ENCODE data around the gene RNF186.

Gene RNF186

GRCh38 chr1:19780267-19780877 lies 34.7 kb downstream of the RNF186 start:
- H3K9ac ChIP-seq: no peak overlapping the region
- H3K79me2 ChIP-seq: no peaks in the 10 kb centered on the region
- no peak for TF ChIP-seq CTCF (IDR thresholded peaks at IDR 0.05)
- no peak overlapping the region for H3K27ac ChIP-seq
- no peaks in the 10 kb centered on the region for H3K4me1 ChIP-seq
- H3K4me2 ChIP-seq (ENCODE audit: low read length): no peak overlapping the region
- H2AFZ ChIP-seq: no peak overlapping the region
- no peaks in the 10 kb centered on the region for H3K36me3 ChIP-seq (ENCODE audit: control insufficient read depth, insufficient read depth, low read length)
- no peak overlapping the region for H3K4me3 ChIP-seq (ENCODE audit: low read depth, low read length)
- H3K9me3 ChIP-seq (ENCODE audit: control insufficient read depth, low read length): no peaks in the 10 kb centered on the region
- no peaks in the 10 kb centered on the region for H3K27me3 ChIP-seq (ENCODE audit: control insufficient read depth, insufficient read depth, low read length)

DNA sequence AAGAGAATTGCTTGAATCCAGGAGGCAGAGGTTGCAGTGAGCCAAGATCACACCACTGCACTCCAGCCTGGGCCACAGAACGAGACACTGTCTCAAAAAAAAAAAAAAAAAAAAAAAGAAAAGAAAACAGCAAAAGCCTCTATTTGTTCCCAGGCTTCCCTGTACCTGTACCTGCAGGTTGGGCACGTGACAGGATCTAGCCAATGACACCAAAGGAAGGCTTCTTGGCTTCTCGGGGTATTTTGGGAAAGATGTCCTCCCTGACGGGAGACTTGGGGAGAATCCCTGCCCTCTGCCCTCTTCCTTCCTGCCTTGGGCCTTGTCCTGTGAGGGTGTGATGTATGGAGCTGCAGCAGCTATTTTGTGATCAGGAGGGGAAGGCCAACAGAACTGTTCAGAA lies 38.1 kb downstream of the RNF186 start:
- Histone ChIP-seq H3K36me3 (ENCODE audit: control insufficient read depth, insufficient read depth, low read length) (no peaks in the 10 kb centered on the region), H3K4me3 (ENCODE audit: low read depth, low read length) (no peak overlapping the region), H3K9ac (no peak overlapping the region), H3K9me3 (ENCODE audit: control insufficient read depth, low read length) (no peaks in the 10 kb centered on the region), H3K79me2 (no peaks in the 10 kb centered on the region), H3K27ac (no peak overlapping the region), H2AFZ (no peak overlapping the region), H3K4me2 (ENCODE audit: low read length) (no peak overlapping the region), H3K4me1 (no peaks in the 10 kb centered on the region), H3K27me3 (ENCODE audit: control insufficient read depth, insufficient read depth, low read length) (no peaks in the 10 kb centered on the region)
- no peak for TF ChIP-seq CTCF (IDR thresholded peaks at IDR 0.05)

DNA sequence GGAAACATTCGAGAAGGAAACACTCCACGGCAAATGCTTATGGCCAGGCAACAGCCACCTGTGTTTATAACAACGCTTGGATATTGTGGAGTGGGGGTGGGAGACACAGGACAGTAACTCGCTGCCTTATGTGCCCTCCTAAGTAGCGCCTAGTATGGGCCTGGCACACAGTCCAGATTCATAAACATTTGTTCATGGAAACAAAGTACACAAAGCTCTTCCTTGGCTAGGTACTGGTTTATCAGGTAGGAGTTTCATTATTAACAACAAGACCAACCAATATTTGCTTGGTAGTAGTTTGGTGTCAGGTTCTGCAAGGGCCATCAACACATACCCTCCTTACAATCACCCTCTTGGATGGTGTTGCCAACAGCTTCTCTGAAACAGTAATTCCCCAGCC lies 38.8 kb downstream of the RNF186 start:
- no peaks in the 10 kb centered on the region for H3K4me1 ChIP-seq
- H3K9me3 ChIP-seq (ENCODE audit: control insufficient read depth, low read length): no peaks in the 10 kb centered on the region
- H2AFZ ChIP-seq: no peak overlapping the region
- no peaks in the 10 kb centered on the region for H3K36me3 ChIP-seq (ENCODE audit: control insufficient read depth, insufficient read depth, low read length)
- no peak overlapping the region for H3K4me3 ChIP-seq (ENCODE audit: low read depth, low read length)
- no peaks in the 10 kb centered on the region for H3K79me2 ChIP-seq
- no peak overlapping the region for H3K27ac ChIP-seq
- no peak overlapping the region for H3K9ac ChIP-seq
- no peaks in the 10 kb centered on the region for H3K27me3 ChIP-seq (ENCODE audit: control insufficient read depth, insufficient read depth, low read length)
- no peak for TF ChIP-seq CTCF (IDR thresholded peaks at IDR 0.05)
- no peak overlapping the region for H3K4me2 ChIP-seq (ENCODE audit: low read length)

- Histone ChIP-seq H3K4me3 (ENCODE audit: low read depth, low read length) (no peak overlapping the region), H3K4me1 (no peaks in the 10 kb centered on the region), H3K9me3 (ENCODE audit: control insufficient read depth, low read length) (no peaks in the 10 kb centered on the region), H3K27ac (no peak overlapping the region), H3K9ac (no peak overlapping the region), H3K79me2 (no peaks in the 10 kb centered on the region), H3K27me3 (ENCODE audit: control insufficient read depth, insufficient read depth, low read length) (no peaks in the 10 kb centered on the region), H3K4me2 (ENCODE audit: low read length) (no peak overlapping the region), H3K36me3 (ENCODE audit: control insufficient read depth, insufficient read depth, low read length) (no peaks in the 10 kb centered on the region), H2AFZ (no peak overlapping the region)
- no peak for TF ChIP-seq CTCF (IDR thresholded peaks at IDR 0.05)
Measured at GRCh38 chr1:19775831-19776230, 39.3 kb downstream of the RNF186 start.

DNA sequence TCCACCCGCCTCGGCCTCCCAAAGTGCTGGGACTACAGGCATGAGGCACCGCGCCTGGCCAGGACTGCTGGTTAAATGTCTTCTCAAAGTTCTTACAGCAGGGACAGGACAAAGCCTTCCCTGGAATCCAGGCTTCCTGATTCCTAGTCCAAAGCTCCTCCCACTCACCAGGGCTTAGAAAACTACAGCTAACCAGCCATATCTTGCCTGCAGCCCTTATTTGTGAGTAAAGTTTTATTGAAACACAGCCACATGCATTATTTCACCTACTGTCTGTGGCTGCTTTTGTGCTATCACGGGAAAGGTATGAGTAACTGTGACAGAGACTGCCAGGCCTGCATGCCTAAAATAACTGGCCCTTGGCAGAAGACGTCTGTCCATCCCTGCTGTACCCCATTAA lies 39.8 kb downstream of the RNF186 start:
- Histone ChIP-seq H2AFZ (no peak overlapping the region), H3K27ac (no peak overlapping the region), H3K9ac (no peak overlapping the region), H3K36me3 (ENCODE audit: control insufficient read depth, insufficient read depth, low read length) (no peaks in the 10 kb centered on the region), H3K4me1 (no peaks in the 10 kb centered on the region), H3K4me2 (ENCODE audit: low read length) (no peak overlapping the region), H3K9me3 (ENCODE audit: control insufficient read depth, low read length) (no peaks in the 10 kb centered on the region), H3K27me3 (ENCODE audit: control insufficient read depth, insufficient read depth, low read length) (no peaks in the 10 kb centered on the region), H3K79me2 (no peaks in the 10 kb centered on the region), H3K4me3 (ENCODE audit: low read depth, low read length) (no peak overlapping the region)
- TF ChIP-seq CTCF (IDR thresholded peaks at IDR 0.05): no peak

All from parathyroid adenoma (tissue), 2 donors.